NCI-H345 (cell line): ENCODE results near the gene IGSF8.
"Not testable (repeated sequence)": the region's sequence is repeated elsewhere in the genome, so short reads cannot be mapped to it uniquely, and the experiment has no call there.

Experiments
- DNase-seq: peaks from one replicate; lab custom pipeline; 2025; lab: John Stamatoyannopoulos, UW

The IGSF8 gene

GRCh38 chr1:160127381-160127780, 29.0 kb upstream of the IGSF8 start:
- no peak for DNase-seq

- not testable (repeated sequence) for DNase-seq
Measured at GRCh38 chr1:160126342-160126741, 27.9 kb upstream of the IGSF8 start.

GRCh38 chr1:160125746-160126145, 27.3 kb upstream of the IGSF8 start:
- DNase-seq = no peak

- DNase-seq = no peak
Measured at GRCh38 chr1:160124705-160125478, 26.5 kb upstream of the IGSF8 start.

- DNase-seq = no peak
Measured at GRCh38 chr1:160123726-160124125, 25.3 kb upstream of the IGSF8 start.

- no peak for DNase-seq
Measured at GRCh38 chr1:160122978-160123495, 24.6 kb upstream of the IGSF8 start.

- no peak for DNase-seq
Measured at GRCh38 chr1:160121388-160121787, 23.0 kb upstream of the IGSF8 start.

GRCh38 chr1:160120797-160121196, 22.4 kb upstream of the IGSF8 start:
- no peak for DNase-seq

- no peak for DNase-seq
Measured at GRCh38 chr1:160118928-160119327, 20.5 kb upstream of the IGSF8 start.

- DNase-seq = no peak
Measured at GRCh38 chr1:160117709-160118183, 19.3 kb upstream of the IGSF8 start.

- DNase-seq = no peak
Measured at GRCh38 chr1:160117300-160117699, 18.9 kb upstream of the IGSF8 start.

GRCh38 chr1:160116283-160117147, 18.1 kb upstream of the IGSF8 start:
- no peak for DNase-seq

GRCh38 chr1:160115545-160116282, 17.3 kb upstream of the IGSF8 start, which contains the start of gene ATP1A2:
Gene ATP1A2 (plus strand): TSS chr1:160115759. CDS start chr1:160115862, 103 bp downstream.
- no peak for DNase-seq

- no peak for DNase-seq
Measured at GRCh38 chr1:160114085-160114484, 15.7 kb upstream of the IGSF8 start.

GRCh38 chr1:160113407-160113806, 15.0 kb upstream of the IGSF8 start:
- DNase-seq = no peak

- DNase-seq = no peak
Measured at GRCh38 chr1:160112357-160112756, 13.9 kb upstream of the IGSF8 start.

GRCh38 chr1:160111462-160111861, 13.0 kb upstream of the IGSF8 start:
- not testable (repeated sequence) for DNase-seq

- no peak for DNase-seq
Measured at GRCh38 chr1:160109686-160110085, 11.3 kb upstream of the IGSF8 start.

- no peak for DNase-seq
Measured at GRCh38 chr1:160108888-160109662, 10.7 kb upstream of the IGSF8 start.

GRCh38 chr1:160107512-160107911, 9.1 kb upstream of the IGSF8 start:
- no peak for DNase-seq

GRCh38 chr1:160105155-160105554, 6.7 kb upstream of the IGSF8 start:
- no peak for DNase-seq
